HepG2 (cell line): ENCODE results near the gene FURIN.

Experiments used
- MED1 ChIP-seq: sonication (generic); formaldehyde crosslinking; IDR thresholded peaks from 2 replicates; pipeline ENCODE4 v1.4.0; 2020; ENCODE audit warnings: missing genetic modification reagents
- TAF1 ChIP-seq: sonication (generic); formaldehyde crosslinking; IDR thresholded peaks from 2 replicates; pipeline ENCODE4 v1.4.0; 2020; ENCODE audit warnings: missing genetic modification reagents
- TF ChIP-seq, protein P1 (sequence below): sonication (generic); formaldehyde crosslinking; IDR thresholded peaks from 2 replicates; pipeline ENCODE4 v1.4.0; 2020; ENCODE audit warnings: missing genetic modification reagents

DNA sequence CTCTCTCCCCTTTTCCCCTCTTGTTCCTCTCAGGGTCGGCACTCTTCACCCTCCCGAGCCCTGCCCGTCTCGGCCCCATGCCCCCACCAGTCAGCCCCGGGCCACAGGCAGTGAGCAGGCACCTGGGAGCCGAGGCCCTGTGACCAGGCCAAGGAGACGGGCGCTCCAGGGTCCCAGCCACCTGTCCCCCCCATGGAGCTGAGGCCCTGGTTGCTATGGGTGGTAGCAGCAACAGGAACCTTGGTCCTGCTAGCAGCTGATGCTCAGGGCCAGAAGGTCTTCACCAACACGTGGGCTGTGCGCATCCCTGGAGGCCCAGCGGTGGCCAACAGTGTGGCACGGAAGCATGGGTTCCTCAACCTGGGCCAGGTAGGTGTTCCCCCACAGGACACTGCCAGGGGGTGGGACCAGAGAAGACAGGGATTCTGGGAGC, 7.2 kb downstream of the FURIN start:
- TF ChIP-seq TAF1 (no peak), MED1 (no peak)
- TF ChIP-seq, protein P1, sequence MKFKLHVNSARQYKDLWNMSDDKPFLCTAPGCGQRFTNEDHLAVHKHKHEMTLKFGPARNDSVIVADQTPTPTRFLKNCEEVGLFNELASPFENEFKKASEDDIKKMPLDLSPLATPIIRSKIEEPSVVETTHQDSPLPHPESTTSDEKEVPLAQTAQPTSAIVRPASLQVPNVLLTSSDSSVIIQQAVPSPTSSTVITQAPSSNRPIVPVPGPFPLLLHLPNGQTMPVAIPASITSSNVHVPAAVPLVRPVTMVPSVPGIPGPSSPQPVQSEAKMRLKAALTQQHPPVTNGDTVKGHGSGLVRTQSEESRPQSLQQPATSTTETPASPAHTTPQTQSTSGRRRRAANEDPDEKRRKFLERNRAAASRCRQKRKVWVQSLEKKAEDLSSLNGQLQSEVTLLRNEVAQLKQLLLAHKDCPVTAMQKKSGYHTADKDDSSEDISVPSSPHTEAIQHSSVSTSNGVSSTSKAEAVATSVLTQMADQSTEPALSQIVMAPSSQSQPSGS, result no peak
